GM13977 (cell line): ENCODE data around the gene ZNF76.

Source experiments
- DNase-seq: peaks from one replicate; pipeline ENCODE4 v3.0.0; 2012; ENCODE audit warnings: low spot score
- in situ Hi-C: fragments of 300-500 bp; cut with MboI; formaldehyde crosslinking; loops from one replicate; pipeline ENCODE4 v1.12.0; 2022; ENCODE audit warnings: low sequenced_read_pairs, low pct_unique_long_range_greater_than_20kb, mixed read lengths, inconsistent platforms; ENCODE audit not compliant: unreplicated experiment
- TF ChIP-seq, protein P1 (sequence below): IDR thresholded peaks from 2 replicates; pipeline ENCODE4 v1.5.1; 2012; ENCODE audit warnings: mild to moderate bottlenecking, control low read depth; ENCODE audit not compliant: insufficient read depth; ENCODE audit errors: extremely low read depth, missing control alignments

The ZNF76 gene

DNA sequence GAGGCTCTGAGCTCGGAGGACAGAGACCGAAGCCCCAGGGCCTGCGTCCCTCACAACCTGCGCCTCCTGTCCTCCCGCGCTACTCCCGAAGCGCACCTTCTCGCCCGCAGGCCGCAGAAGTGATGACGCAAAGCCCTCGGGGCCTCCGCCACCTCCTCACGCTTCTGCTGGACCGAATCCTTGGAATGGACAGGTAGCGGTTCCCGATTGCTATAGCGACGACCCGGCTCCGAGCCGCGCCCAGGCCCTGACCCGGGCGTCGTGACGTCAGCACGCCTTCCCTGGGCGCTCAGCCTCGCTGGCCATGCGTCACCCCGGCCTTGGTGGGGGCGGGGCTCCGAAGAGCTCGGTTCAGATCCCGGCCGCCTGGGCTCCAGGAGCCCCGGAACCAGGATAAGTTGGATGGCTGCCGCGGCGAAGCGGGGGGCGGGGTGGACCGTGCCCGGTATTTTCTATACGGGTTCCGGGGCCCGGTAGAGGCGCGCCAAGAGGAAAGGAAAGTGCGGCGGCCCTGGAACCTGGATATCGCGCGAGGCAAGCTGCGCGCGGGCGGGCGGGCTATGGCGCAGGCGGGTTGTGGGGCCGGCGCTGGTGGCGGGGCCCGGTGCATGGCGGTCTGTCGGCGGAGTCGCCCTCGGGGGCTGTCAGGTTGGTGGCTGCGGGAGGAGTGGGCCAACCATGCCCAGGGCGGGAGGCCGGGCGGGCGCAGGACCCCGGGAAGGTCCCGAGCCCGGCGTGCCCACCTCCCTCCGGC is at the start of gene ZNF76:
ZNF76 (plus strand) TSS at position 542 of the 754 bp plus-strand sequence. CDS start 21,417 bp downstream, outside the sequence.
- TF ChIP-seq, protein P1, sequence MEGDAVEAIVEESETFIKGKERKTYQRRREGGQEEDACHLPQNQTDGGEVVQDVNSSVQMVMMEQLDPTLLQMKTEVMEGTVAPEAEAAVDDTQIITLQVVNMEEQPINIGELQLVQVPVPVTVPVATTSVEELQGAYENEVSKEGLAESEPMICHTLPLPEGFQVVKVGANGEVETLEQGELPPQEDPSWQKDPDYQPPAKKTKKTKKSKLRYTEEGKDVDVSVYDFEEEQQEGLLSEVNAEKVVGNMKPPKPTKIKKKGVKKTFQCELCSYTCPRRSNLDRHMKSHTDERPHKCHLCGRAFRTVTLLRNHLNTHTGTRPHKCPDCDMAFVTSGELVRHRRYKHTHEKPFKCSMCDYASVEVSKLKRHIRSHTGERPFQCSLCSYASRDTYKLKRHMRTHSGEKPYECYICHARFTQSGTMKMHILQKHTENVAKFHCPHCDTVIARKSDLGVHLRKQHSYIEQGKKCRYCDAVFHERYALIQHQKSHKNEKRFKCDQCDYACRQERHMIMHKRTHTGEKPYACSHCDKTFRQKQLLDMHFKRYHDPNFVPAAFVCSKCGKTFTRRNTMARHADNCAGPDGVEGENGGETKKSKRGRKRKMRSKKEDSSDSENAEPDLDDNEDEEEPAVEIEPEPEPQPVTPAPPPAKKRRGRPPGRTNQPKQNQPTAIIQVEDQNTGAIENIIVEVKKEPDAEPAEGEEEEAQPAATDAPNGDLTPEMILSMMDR: peak; percentile 78
- in situ Hi-C loops: no loop called here
- DNase-seq: peak; percentile 97

DNA sequence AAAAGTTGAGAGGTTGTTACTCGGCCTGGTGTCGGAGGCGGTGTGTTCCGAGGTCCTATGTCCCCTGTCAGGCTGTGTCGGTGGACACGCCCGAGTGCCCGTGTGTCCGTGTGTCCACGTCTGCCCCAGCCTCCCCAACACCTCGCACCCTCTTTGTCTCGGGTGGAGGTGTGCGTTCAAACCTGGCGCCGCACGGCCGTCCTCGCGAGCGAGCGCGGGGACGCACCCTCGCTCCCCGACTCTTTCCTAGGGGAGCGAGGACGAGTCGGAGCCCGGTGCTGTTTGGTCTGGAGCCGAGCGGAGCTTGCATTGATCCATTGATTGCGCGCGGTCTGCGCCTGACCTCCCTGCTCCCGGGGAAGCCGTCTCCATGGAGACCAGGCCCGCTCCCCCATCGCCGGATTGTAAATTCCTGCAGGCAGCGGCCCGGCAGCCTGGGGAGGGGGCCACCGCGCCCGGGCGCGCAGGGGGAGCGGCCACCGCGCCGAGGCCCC is 46.2 kb upstream of the ZNF76 start:
- TF ChIP-seq, protein P1: no peak
- DNase-seq: peak; percentile 31
- in situ Hi-C loops: loop anchor here (25.0 kb wide), 1 partner anchor 226 kb away; no protein-coding TSS in a partner anchor

DNA sequence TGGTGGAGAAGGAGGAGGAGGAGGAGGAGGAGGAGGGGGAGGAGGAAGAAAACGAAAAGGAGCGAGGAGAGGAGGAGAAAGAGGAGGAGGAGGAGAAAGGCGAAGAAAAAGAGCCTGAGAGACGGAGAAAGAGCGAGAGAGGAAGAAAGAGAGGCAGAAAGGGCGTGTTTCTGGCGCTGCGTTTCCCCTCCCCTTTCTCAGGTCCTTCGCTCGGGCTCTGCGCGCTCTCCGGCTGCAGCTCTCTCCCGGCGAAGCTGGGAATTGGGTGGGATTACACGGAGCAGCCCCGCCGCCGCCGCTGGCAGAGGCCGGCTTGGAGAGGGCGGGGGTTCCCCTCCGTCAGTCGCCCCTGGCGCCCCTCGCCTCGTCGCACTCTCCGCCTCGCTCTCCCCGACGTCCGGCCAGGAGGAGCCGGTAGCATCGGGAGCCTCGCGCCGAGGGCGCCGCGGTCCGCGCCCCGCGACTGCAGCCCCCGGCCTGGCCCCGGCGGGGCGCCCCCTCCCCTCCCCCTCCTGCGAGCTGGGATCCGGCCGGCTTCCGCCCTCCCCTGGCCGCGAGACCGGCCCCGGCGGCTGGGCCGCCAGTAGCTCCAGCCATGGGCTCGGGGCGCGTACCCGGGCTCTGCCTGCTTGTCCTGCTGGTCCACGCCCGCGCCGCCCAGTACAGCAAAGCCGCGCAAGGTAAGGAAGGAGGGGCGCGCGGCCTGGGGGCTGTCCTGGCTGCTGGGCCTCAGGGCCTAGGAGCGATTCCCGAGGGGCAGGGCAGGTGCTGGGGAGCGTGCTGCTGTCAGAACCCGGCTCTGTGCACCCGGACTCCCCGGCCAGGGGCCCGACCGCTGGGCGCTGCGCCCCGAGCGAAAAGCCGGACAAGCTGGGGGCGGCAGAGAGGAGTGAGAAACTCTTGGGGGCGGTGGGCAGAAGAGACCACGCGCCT is 45.4 kb upstream of the ZNF76 start, which contains the start of gene SCUBE3:
SCUBE3 (plus strand) TSS at position 133 of the 933 bp plus-strand sequence; CDS start at position 596, 463 bp downstream.
- in situ Hi-C loops: loop anchor here (25.0 kb wide), 1 partner anchor 227 kb away; no protein-coding TSS in a partner anchor
- TF ChIP-seq, protein P1: no peak
- DNase-seq: peak; percentile 85

DNA sequence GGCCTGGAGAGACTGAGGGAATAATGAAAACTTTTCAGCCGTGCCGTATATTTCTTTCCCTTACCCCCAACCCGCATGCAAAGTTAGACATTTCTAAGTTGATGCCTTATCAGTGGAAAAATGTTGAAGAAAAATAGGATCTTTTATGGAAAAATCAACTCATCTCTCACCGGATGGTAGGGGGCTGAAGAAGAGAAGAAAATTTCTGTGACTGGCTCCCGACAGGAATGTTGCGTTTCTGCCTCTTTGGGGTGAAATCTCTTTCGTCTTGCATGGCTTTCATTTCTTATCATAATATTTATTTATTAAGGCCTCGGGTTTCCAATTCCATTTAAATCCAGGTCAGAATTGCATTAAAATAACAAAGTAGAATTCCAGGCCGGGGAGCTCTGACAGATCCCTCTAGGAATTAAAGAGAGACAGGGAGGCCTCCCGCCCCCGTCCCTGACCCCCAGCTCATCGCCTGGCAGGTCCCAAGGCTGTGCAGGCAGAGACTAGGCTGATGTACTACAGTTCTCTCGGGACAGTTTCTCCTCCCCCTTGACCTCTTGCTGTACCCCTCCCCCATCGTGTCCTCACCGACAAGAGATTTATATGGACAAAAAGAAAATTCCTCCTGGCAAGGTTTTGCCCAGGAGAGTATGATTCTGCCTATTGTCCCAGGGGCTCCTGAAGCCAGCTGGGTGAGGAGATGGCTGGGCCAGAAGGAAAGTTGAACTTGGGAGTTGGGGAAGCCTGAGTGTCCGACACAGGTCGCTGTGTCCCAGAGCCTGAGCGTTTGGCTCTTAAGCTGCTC is 44.5 kb upstream of the ZNF76 start:
- DNase-seq: no peak
- in situ Hi-C loops: loop anchor here (25.0 kb wide), 1 partner anchor 228 kb away; no protein-coding TSS in a partner anchor

DNA sequence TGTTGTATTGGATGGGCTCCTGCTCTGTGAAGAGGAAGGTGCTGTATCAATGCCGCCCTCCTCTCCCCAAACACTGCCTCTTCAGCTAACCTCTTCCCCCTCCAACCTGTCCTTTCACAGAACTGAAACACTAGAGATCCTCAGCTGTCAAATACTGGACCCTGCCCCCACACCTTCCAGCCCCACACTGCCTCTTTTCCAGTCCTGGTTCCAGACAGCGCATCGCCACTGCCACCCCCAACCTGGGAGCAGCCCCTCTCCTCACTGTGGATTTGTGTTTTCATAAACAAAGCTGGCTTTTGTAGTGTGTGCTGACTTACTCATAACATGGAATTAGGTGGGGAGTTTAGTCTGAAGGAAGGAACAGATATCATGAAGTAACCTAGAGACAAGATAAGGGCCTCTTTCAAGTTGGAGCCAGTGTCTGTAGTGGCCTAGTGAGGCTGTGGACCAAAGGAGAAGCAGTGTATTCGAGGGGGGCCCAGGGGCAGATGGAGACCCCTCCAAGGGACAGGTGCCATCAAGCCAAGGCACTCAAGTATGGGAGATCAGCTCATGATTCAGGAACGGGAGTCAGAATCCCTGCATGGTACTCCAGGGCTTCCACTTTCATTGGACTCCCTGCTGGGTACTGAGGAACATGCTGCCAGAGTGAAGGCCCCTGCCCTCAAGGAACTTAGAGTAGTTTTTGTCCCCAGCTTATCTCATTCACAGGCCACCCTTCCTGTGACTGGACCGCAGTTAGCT is 43.7 kb upstream of the ZNF76 start:
- TF ChIP-seq, protein P1: no peak
- in situ Hi-C loops: loop anchor here (25.0 kb wide), 1 partner anchor 229 kb away; no protein-coding TSS in a partner anchor
- peak; percentile 36 for DNase-seq

More for the DNA sequence above, 44.5 kb upstream of the ZNF76 start:
- TF ChIP-seq, protein P1: no peak
